Panc1 (cell line): ENCODE measurements around the gene MRPL16. TPM values are rescaled to one million over a fixed set of nuclear protein-coding genes. Genes with fewer than 3 reads are reported as not detected.

ENCODE experiments used
- ATAC-seq: fragments of 200-7000 bp; cut with Tn5 transposase; 2 replicates; pipeline ENCODE4 v1.9.1; 2020; ENCODE audit warnings: mild to moderate bottlenecking, moderate library complexity
- BruUV-seq: library from RNA; stranded (reverse); fragments of 400-500 nt; replicated peaks from 2 replicates; lab custom pipeline; 2021; lab: Mats Ljungman, UMichigan
- CTCF ChIA-PET: fragments of 300-600 bp; sonication (Branson Sonifier 250); formaldehyde crosslinking; loops from one replicate; lab custom pipeline; 2022; ENCODE audit warnings: antibody characterized with exemption; lab: Charles Lee
- POLR2A ChIA-PET: fragments of 300-600 bp; sonication (Branson Sonifier 250); formaldehyde crosslinking; loops from one replicate; lab custom pipeline; 2022; ENCODE audit warnings: antibody characterized with exemption; lab: Charles Lee
- DNase-seq: peaks from one replicate; pipeline ENCODE4 v3.0.0-alpha.2; 2010; ENCODE audit warnings: low read depth, low spot score
- H3K27ac ChIP-seq: 2 replicates; pipeline ENCODE4 v1.5.1; 2011; ENCODE audit warnings: mild to moderate bottlenecking, low read length, inconsistent platforms
- H3K27me3 ChIP-seq: fragments of 200-500 bp; sonication (Bioruptor generic); 2 replicates; pipeline ENCODE4 v1.6.0; 2014; ENCODE audit warnings: low read length, inconsistent platforms; ENCODE audit not compliant: control insufficient read depth, insufficient read depth
- H3K36me3 ChIP-seq: fragments of 200-500 bp; sonication (Bioruptor generic); 2 replicates; pipeline ENCODE4 v1.5.1; 2014; ENCODE audit warnings: inconsistent platforms, mild to moderate bottlenecking, low read length, moderate library complexity; ENCODE audit not compliant: control insufficient read depth, insufficient read depth
- H3K4me1 ChIP-seq: 2 replicates; pipeline ENCODE4 v1.5.1; 2011; ENCODE audit warnings: inconsistent platforms, mild to moderate bottlenecking, low read length, moderate library complexity; ENCODE audit not compliant: control insufficient read depth, insufficient read depth
- H3K4me3 ChIP-seq, 2 experiments: 2 replicates each; pipeline ENCODE4 v1.5.1; 2011 to 2012; ENCODE audit warnings: low read depth in 2 of 2, low read length in 2 of 2, mild to moderate bottlenecking in 2 of 2, inconsistent platforms in 1 of 2, moderate library complexity in 1 of 2
- H3K9me3 ChIP-seq: fragments of 200-500 bp; sonication (Bioruptor generic); 2 replicates; pipeline ENCODE4 v1.5.1; 2014; ENCODE audit warnings: low read depth, mild to moderate bottlenecking, inconsistent platforms, low read length, moderate library complexity; ENCODE audit not compliant: control insufficient read depth, insufficient read depth
- POLR2AphosphoS5 ChIP-seq: IDR thresholded peaks from 2 replicates; pipeline ENCODE4 v1.6.1; 2012; ENCODE audit warnings: mild to moderate bottlenecking, low read depth, low read length, moderate library complexity
- SIN3A ChIP-seq: IDR thresholded peaks from 2 replicates; pipeline ENCODE4 v1.6.1; 2012; ENCODE audit warnings: low read depth, mild to moderate bottlenecking, low read length, moderate library complexity, borderline replicate concordance; ENCODE audit not compliant: insufficient read depth
- in situ Hi-C: cut with HindIII; loops from 2 replicates; pipeline ENCODE4 v1.10.0; 2016; ENCODE audit warnings: low sequenced_read_pairs, low pct_unique_long_range_greater_than_20kb
- intact Hi-C: fragments of 100-400 bp; cut with micrococcal nuclease; formaldehyde crosslinking; loops from one replicate; pipeline ENCODE4 v1.10.0; 2022; ENCODE audit not compliant: unreplicated experiment
- total RNA-seq: library from RNA; stranded (reverse); gene quantifications from one replicate; pipeline ENCODE4 v1.2.1, GENCODE V29; 2021; ENCODE audit not compliant: unreplicated experiment
- TF ChIP-seq, protein P1 (sequence below): fragments of 450-650 bp; IDR thresholded peaks from 2 replicates; pipeline ENCODE4 v1.5.1; 2017; ENCODE audit warnings: mild to moderate bottlenecking
- TF ChIP-seq, protein P2 (sequence below), 2 experiments: IDR thresholded peaks; 2 replicates each; pipeline ENCODE4 v1.6.1; 2011 to 2012; ENCODE audit warnings: low read depth in 2 of 2, control low read depth in 1 of 2, low read length in 1 of 2, mild to moderate bottlenecking in 1 of 2, moderate library complexity in 1 of 2; ENCODE audit not compliant: insufficient read depth in 1 of 2

MRPL16 gene
- total RNA-seq, 1 experiment from 2014 or later: 41.8 TPM

DNA sequence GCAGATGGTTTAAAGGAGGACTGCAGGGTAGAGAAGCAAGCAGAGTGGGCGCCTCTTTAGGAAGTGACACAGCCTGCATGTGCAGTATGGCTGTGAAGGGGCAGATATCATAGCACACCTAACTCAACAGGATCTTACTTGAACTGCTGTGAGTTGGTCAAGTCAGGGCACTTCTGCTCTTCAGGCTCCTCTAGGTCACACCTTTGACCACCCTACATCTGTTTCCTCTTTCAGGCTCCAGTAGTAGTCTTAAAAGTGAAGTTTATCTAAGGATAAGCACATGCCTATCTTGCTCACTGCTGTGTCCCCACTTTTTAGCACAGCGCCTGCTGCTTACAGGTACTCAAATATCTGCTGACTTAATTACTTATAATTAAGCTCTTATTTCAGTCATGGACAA lies 6.5 kb downstream of the MRPL16 start:
- intact Hi-C loops (loop anchor here (10.0 kb wide), 1 partner anchor 139 kb away; the partner anchor contains the start of gene PATL1), in situ Hi-C loops (no loop called here)
- Histone ChIP-seq H3K9me3 (no peaks in the 10 kb centered on the region), H3K27me3 (no peaks in the 10 kb centered on the region), H3K4me3 (no peak overlapping the region), H3K4me1 (no peaks in the 10 kb centered on the region), H3K36me3 (peaks cover 16% of the 10 kb centered on the region), H3K27ac (no peak overlapping the region)
- CTCF ChIA-PET: no interaction called here
- POLR2A ChIA-PET: no interaction called here
- no TSS peak for BruUV-seq
- DNase-seq (no peak), ATAC-seq (no peak)
- TF ChIP-seq, protein P1, sequence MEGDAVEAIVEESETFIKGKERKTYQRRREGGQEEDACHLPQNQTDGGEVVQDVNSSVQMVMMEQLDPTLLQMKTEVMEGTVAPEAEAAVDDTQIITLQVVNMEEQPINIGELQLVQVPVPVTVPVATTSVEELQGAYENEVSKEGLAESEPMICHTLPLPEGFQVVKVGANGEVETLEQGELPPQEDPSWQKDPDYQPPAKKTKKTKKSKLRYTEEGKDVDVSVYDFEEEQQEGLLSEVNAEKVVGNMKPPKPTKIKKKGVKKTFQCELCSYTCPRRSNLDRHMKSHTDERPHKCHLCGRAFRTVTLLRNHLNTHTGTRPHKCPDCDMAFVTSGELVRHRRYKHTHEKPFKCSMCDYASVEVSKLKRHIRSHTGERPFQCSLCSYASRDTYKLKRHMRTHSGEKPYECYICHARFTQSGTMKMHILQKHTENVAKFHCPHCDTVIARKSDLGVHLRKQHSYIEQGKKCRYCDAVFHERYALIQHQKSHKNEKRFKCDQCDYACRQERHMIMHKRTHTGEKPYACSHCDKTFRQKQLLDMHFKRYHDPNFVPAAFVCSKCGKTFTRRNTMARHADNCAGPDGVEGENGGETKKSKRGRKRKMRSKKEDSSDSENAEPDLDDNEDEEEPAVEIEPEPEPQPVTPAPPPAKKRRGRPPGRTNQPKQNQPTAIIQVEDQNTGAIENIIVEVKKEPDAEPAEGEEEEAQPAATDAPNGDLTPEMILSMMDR: no peak
- TF ChIP-seq SIN3A (no peak), POLR2AphosphoS5 (no peak)
- TF ChIP-seq, protein P2, sequence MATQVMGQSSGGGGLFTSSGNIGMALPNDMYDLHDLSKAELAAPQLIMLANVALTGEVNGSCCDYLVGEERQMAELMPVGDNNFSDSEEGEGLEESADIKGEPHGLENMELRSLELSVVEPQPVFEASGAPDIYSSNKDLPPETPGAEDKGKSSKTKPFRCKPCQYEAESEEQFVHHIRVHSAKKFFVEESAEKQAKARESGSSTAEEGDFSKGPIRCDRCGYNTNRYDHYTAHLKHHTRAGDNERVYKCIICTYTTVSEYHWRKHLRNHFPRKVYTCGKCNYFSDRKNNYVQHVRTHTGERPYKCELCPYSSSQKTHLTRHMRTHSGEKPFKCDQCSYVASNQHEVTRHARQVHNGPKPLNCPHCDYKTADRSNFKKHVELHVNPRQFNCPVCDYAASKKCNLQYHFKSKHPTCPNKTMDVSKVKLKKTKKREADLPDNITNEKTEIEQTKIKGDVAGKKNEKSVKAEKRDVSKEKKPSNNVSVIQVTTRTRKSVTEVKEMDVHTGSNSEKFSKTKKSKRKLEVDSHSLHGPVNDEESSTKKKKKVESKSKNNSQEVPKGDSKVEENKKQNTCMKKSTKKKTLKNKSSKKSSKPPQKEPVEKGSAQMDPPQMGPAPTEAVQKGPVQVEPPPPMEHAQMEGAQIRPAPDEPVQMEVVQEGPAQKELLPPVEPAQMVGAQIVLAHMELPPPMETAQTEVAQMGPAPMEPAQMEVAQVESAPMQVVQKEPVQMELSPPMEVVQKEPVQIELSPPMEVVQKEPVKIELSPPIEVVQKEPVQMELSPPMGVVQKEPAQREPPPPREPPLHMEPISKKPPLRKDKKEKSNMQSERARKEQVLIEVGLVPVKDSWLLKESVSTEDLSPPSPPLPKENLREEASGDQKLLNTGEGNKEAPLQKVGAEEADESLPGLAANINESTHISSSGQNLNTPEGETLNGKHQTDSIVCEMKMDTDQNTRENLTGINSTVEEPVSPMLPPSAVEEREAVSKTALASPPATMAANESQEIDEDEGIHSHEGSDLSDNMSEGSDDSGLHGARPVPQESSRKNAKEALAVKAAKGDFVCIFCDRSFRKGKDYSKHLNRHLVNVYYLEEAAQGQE (IDR thresholded peaks at IDR 0.05; ENCODE audit: insufficient read depth in 1 of 2, low read depth in 2 of 2, low read length in 1 of 2): no peak

DNA sequence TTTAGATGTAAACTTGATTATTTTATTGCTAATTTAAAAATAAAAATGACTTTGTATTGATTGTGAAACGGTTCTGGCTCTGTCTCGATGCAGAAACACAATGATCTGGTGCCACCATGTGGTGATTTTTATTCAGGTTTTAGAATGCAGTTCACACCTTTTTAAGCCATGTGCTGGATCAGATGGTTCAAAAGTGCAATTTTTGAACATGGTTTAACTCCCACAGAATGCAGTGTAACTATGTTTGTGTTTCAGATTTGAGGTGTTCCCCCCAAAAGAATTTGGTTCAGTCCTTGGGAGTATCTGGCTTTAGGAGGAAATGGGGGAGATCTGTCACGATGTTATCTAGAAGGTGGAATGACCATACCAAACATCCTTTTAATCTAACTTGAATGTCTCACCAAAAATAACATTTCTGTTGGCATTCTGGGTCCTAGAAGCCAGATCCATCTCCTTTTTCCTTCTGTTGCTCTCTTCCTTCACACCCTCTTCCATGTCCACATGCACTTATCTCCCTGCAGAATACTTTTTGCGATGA lies 7.9 kb downstream of the MRPL16 start:
- Histone ChIP-seq H3K27me3 (no peaks in the 10 kb centered on the region), H3K36me3 (peaks cover 10% of the 10 kb centered on the region), H3K9me3 (no peaks in the 10 kb centered on the region), H3K27ac (no peak overlapping the region), H3K4me3 (no peak overlapping the region), H3K4me1 (no peaks in the 10 kb centered on the region)
- in situ Hi-C loops: no loop called here
- DNase-seq (peak; percentile 28), ATAC-seq (peak; percentile 82)
- TF ChIP-seq, protein P1: peak; percentile 73
- TF ChIP-seq, protein P2 (IDR thresholded peaks at IDR 0.05; ENCODE audit: insufficient read depth in 1 of 2, low read depth in 2 of 2, low read length in 1 of 2): no peak
- intact Hi-C loops: loop anchor here (1.0 to 10.0 kb wide), 2 partner anchors 48 to 138 kb away; partner anchors contain the start of gene PATL1
- POLR2A ChIA-PET: interaction anchor here (0.6 kb wide), 1 partner anchor 131 kb away, joined by 4 read pairs; no protein-coding TSS in a partner anchor
- CTCF ChIA-PET: interaction anchor here (1.0 kb wide), 1 partner anchor 48 kb away, joined by 8 read pairs; the partner anchor contains the start of gene STX3
- BruUV-seq: no TSS peak
